RWPE2 (cell line): ENCODE results near the gene NCOA7.

Experiments
- ATAC-seq: fragments of 200-7000 bp; cut with Tn5 transposase; 3 replicates; pipeline ENCODE4 v1.9.1; 2021; ENCODE audit warnings: low read depth
- DNase-seq: peaks from one replicate; pipeline ENCODE4 v3.0.0-alpha.2; 2020; ENCODE audit warnings: low spot score
- H3K27ac ChIP-seq: fragments of 450-650 bp; 2 replicates; pipeline ENCODE4 v1.5.1; 2017; ENCODE audit warnings: mild to moderate bottlenecking; ENCODE audit not compliant: poor library complexity, severe bottlenecking
- H3K27me3 ChIP-seq: fragments of 250-450 bp; sonication (Bioruptor Pico); 2 replicates; pipeline ENCODE4 v1.5.1; 2021; ENCODE audit warnings: mild to moderate bottlenecking, moderate library complexity; ENCODE audit not compliant: insufficient read depth, poor library complexity, severe bottlenecking
- H3K36me3 ChIP-seq: fragments of 250-450 bp; sonication (Bioruptor Pico); 2 replicates; pipeline ENCODE4 v1.5.1; 2020; ENCODE audit warnings: low read depth, mild to moderate bottlenecking, moderate library complexity
- H3K4me1 ChIP-seq: fragments of 250-450 bp; sonication (Bioruptor Pico); 2 replicates; pipeline ENCODE4 v1.5.1; 2021; ENCODE audit warnings: mild to moderate bottlenecking, moderate library complexity; ENCODE audit not compliant: insufficient read depth, poor library complexity, severe bottlenecking
- H3K4me3 ChIP-seq: fragments of 250-450 bp; sonication (Bioruptor Pico); 2 replicates; pipeline ENCODE4 v1.5.1; 2021; ENCODE audit warnings: mild to moderate bottlenecking, moderate library complexity; ENCODE audit not compliant: severe bottlenecking
- H3K9me3 ChIP-seq: fragments of 250-450 bp; sonication (Bioruptor Pico); 2 replicates; pipeline ENCODE4 v1.5.1; 2021; ENCODE audit warnings: mild to moderate bottlenecking, moderate library complexity; ENCODE audit not compliant: severe bottlenecking
- CTCF ChIP-seq: fragments of 450-650 bp; IDR thresholded peaks from one replicate; pipeline ENCODE4 v1.5.1; 2017; ENCODE audit warnings: mild to moderate bottlenecking, moderate library complexity; ENCODE audit not compliant: poor library complexity, severe bottlenecking

The NCOA7 gene

GRCh38 chr6:125824946-125825771, 34.4 kb downstream of the NCOA7 start:
- 0 out of 2 replicates have a peak, but pooled peaks cover 3% of the 10 kb centered on the region for H3K36me3 ChIP-seq
- no peak for DNase-seq
- H3K27ac ChIP-seq = no peak overlapping the region
- no peaks in the 10 kb centered on the region for H3K27me3 ChIP-seq
- H3K4me1 ChIP-seq = no peaks in the 10 kb centered on the region
- H3K9me3 ChIP-seq = no peaks in the 10 kb centered on the region
- TF ChIP-seq CTCF = no peak
- no peak overlapping the region for H3K4me3 ChIP-seq
- ATAC-seq = no peak

- Histone ChIP-seq H3K27me3 (no peaks in the 10 kb centered on the region), H3K4me3 (no peak overlapping the region), H3K9me3 (no peaks in the 10 kb centered on the region), H3K36me3 (no peaks in the 10 kb centered on the region), H3K4me1 (no peaks in the 10 kb centered on the region), H3K27ac (no peak overlapping the region)
- DNase-seq (no peak), ATAC-seq (no peak)
- TF ChIP-seq CTCF = no peak
Observed at GRCh38 chr6:125826695-125827463, 36.1 kb downstream of the NCOA7 start.

GRCh38 chr6:125827788-125828320, 37.1 kb downstream of the NCOA7 start:
- no peaks in the 10 kb centered on the region for H3K9me3 ChIP-seq
- H3K27me3 ChIP-seq = no peaks in the 10 kb centered on the region
- DNase-seq (no peak), ATAC-seq (no peak)
- H3K4me3 ChIP-seq = no peak overlapping the region
- H3K4me1 ChIP-seq = no peaks in the 10 kb centered on the region
- H3K27ac ChIP-seq = no peak overlapping the region
- H3K36me3 ChIP-seq = no peaks in the 10 kb centered on the region
- no peak for TF ChIP-seq CTCF

GRCh38 chr6:125828476-125829039, 37.8 kb downstream of the NCOA7 start:
- no peaks in the 10 kb centered on the region for H3K9me3 ChIP-seq
- H3K4me1 ChIP-seq = no peaks in the 10 kb centered on the region
- no peaks in the 10 kb centered on the region for H3K27me3 ChIP-seq
- H3K27ac ChIP-seq = no peak overlapping the region
- no peak for TF ChIP-seq CTCF
- no peak for DNase-seq
- no peaks in the 10 kb centered on the region for H3K36me3 ChIP-seq
- no peak overlapping the region for H3K4me3 ChIP-seq
- ATAC-seq = no peak
